ENCODE measurements around the gene ATG101.

The ATG101 gene

GRCh38 chr12:52057638-52058576, 11.9 kb upstream of the ATG101 start:
- no peak for DNase-seq (ENCODE audit: low spot score)

- DNase-seq (ENCODE audit: low spot score): no peak
Observed at GRCh38 chr12:52058631-52059361, 11.0 kb upstream of the ATG101 start.

- no peak for DNase-seq (ENCODE audit: low spot score)
Observed at GRCh38 chr12:52059582-52060497, 9.9 kb upstream of the ATG101 start.

GRCh38 chr12:52060498-52061177, 9.1 kb upstream of the ATG101 start:
- DNase-seq (ENCODE audit: low spot score): no peak

GRCh38 chr12:52061470-52062166, 8.2 kb upstream of the ATG101 start:
- DNase-seq (ENCODE audit: low spot score): no peak

- no peak for DNase-seq (ENCODE audit: low spot score)
Observed at GRCh38 chr12:52062167-52063081, 7.4 kb upstream of the ATG101 start.

GRCh38 chr12:52063082-52063924, 6.5 kb upstream of the ATG101 start:
- DNase-seq (ENCODE audit: low spot score): no peak

- DNase-seq (ENCODE audit: low spot score): no peak
Observed at GRCh38 chr12:52063981-52064649, 5.7 kb upstream of the ATG101 start.

GRCh38 chr12:52066346-52067080, 3.3 kb upstream of the ATG101 start:
- DNase-seq (ENCODE audit: low spot score): peak; percentile 37

- DNase-seq (ENCODE audit: low spot score): no peak
Observed at GRCh38 chr12:52067081-52067374, 2.8 kb upstream of the ATG101 start.

- DNase-seq (ENCODE audit: low spot score): no peak
Observed at GRCh38 chr12:52070185-52070925, 577 bp downstream of the ATG101 start.

GRCh38 chr12:52073531-52074381, 4.0 kb downstream of the ATG101 start:
- DNase-seq (ENCODE audit: low spot score): no peak

- DNase-seq (ENCODE audit: low spot score): no peak
Observed at GRCh38 chr12:52074971-52075724, 5.4 kb downstream of the ATG101 start.

- no peak for DNase-seq (ENCODE audit: low spot score)
Observed at GRCh38 chr12:52076811-52077210, 7.0 kb downstream of the ATG101 start.

GRCh38 chr12:52078276-52078675, 8.5 kb downstream of the ATG101 start:
- no peak for DNase-seq (ENCODE audit: low spot score)
